NB4 (cell line): ENCODE results near the gene SMC5.

ENCODE experiments used
- DNase-seq: peaks from one replicate; pipeline ENCODE4 v3.0.0; 2010; ENCODE audit warnings: low read depth
- H3K4me3 ChIP-seq: one replicate; pipeline ENCODE4 v1.5.1; 2011; ENCODE audit warnings: mild to moderate bottlenecking, low read depth, low read length, moderate library complexity
- CTCF ChIP-seq: IDR thresholded peaks from one replicate; pipeline ENCODE4 v1.5.1; 2012; ENCODE audit warnings: low read depth, low read length
- MAX ChIP-seq: IDR thresholded peaks from 2 replicates; pipeline ENCODE4 v1.6.1; 2011; ENCODE audit warnings: low read depth, low read length
- MYC ChIP-seq: IDR thresholded peaks from 2 replicates; pipeline ENCODE4 v1.6.1; 2011; ENCODE audit warnings: low read depth, low read length
- POLR2A ChIP-seq: IDR thresholded peaks from 2 replicates; pipeline ENCODE4 v1.6.1; 2011; ENCODE audit warnings: mild to moderate bottlenecking; ENCODE audit not compliant: insufficient read length; ENCODE audit errors: extremely low read depth

Gene SMC5

GRCh38 chr9:70347046-70347445, 88.3 kb downstream of the SMC5 start:
- TF ChIP-seq MAX: no peak
- no peak for TF ChIP-seq POLR2A
- TF ChIP-seq CTCF: no peak
- no peak for TF ChIP-seq MYC
- no peak for DNase-seq
- H3K4me3 ChIP-seq: no peak overlapping the region

- no peak overlapping the region for H3K4me3 ChIP-seq
- no peak for TF ChIP-seq MYC
- DNase-seq: no peak
Observed at GRCh38 chr9:70352356-70352755, 93.6 kb downstream of the SMC5 start.

GRCh38 chr9:70352802-70353201, 94.0 kb downstream of the SMC5 start:
- H3K4me3 ChIP-seq: no peak overlapping the region
- TF ChIP-seq CTCF (no peak), MYC (no peak), MAX (no peak), POLR2A (no peak)
- DNase-seq: peak; percentile 4

GRCh38 chr9:70355801-70356200, 97.0 kb downstream of the SMC5 start:
- DNase-seq: no peak
- no peak overlapping the region for H3K4me3 ChIP-seq
- no peak for TF ChIP-seq MAX

GRCh38 chr9:70362952-70363351, 104.2 kb downstream of the SMC5 start:
- no peak overlapping the region for H3K4me3 ChIP-seq
- no peak for TF ChIP-seq MAX
- TF ChIP-seq CTCF: no peak
- no peak for TF ChIP-seq MYC
- TF ChIP-seq POLR2A: no peak
- peak; percentile 45 for DNase-seq

- TF ChIP-seq MAX (no peak), MYC (no peak), CTCF (no peak), POLR2A (no peak)
- no peak for DNase-seq
- no peak overlapping the region for H3K4me3 ChIP-seq
Observed at GRCh38 chr9:70363760-70364159, 105.0 kb downstream of the SMC5 start.

- no peak overlapping the region for H3K4me3 ChIP-seq
- no peak for DNase-seq
- TF ChIP-seq MAX: no peak
- TF ChIP-seq POLR2A: no peak
- TF ChIP-seq CTCF: no peak
- no peak for TF ChIP-seq MYC
Observed at GRCh38 chr9:70367305-70367930, 108.6 kb downstream of the SMC5 start.
